LoVo (cell line): ENCODE measurements around the gene SMC3.

Experiments
- DNase-seq: peaks from one replicate; pipeline ENCODE4 v3.0.0-alpha.2; 2016; ENCODE audit warnings: low spot score

The SMC3 gene

DNA sequence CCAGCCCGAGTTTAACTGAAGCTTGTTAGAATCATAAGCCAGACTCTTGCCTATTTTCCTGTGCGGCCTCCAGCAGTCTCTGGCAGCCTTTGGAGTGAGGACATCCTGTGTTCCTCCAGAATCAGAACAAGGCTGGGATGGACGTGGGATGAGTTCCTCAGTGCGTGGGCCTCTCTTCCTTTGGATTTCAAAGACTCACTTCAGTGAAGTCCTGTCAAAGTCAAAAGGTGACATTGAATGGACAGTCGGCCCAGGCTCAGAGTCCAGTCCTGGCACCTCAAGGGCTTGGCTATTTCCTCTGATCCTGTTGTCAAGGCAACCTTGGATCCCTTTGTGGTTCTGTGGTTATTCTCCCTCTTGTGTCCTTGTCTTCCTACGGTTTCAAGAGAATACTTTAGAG, 21.4 kb upstream of the SMC3 start:
- DNase-seq, result no peak

DNA sequence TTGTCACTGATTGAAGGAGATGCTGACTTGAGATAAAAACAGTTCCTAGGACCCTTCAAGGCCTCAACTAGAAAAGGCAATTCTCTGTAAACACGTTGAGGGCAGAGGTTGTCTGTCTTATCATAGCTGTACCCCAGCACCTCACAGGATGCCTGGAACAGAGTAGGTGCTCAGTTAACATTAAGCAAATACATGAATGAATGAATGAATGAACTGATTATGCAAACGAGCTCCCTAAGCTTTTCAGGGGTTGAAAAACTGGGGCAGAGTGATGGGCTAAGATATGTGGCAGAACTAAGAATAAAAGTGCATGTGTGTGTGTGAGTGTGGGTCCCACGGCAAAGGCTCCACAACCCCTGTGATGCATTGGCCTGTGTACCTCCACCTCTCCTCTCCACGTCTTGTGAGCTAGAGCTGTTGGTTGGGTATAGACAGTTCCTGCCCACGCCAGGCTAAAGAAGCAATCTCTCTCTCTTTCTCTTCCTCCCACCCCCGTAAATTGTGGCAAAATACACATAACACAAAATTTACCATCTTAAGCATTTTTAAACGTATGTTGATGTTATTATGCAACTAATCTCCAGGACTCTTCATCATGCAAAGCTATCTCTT, 20.9 kb upstream of the SMC3 start:
- no peak for DNase-seq

DNA sequence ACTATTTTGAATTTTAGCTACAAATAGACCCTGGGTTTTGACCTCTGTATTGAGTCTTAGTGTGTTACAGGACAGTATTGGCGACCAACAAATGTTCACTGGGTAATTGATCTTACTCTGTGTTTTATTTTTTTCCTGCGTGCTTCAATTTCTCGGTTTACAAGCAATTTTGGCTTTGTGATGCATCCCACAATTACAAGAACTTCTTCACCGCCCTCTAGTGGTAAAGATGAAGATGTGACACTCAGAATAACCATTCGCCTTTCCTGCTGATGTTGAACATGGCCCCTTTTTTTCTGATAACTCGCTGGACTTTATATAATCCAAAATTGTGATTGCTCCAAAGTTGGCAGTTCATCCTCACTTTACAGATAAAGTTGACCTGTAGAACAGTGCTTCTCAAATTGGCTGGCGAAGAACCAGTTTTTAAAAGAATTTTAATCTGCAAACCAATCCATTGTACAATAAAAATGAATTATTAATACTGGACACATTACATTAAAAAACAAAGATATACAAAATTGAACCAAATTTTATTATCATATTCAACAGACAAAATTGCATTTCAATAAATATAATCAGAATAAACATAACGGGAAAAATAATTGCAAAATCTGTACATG, 20.2 kb upstream of the SMC3 start:
- peak; percentile 86 for DNase-seq

DNA sequence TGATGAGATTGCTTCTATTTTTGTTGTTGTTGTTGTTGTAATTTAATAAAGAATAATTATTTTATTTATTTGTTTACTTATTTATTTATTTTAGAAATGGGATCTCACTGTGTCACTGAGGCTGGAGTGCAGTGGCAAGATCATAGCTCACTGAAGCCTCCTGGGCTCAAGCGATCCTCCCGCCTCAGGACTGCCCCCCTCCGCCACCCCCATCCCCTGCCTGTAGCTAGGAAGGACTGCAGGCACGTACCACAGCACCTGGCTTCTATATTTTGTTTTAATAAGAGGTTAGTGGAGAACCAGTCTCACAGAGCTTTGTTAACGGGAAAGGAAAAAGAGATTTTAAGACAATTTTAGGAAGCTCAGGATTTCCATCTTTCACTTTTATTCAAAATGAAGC, 19.5 kb upstream of the SMC3 start:
- DNase-seq, result no peak

DNA sequence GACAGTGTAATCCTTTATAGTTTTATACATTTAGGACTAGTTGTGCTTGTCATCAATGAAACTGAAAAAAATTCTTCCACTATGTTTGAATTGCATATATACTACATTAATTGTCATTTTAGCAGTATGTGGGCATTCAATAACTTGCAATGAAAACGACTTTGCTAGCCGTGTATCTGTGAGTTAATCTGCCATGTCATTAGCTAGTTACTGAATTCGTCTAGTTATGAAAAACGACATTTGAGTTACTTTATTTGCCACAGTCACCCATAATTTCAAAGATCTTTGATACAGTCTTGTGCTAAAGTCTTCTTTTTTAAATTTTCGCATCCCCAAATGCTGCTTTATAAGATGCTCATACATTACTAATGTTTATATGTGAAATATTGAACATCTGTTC, 18.3 kb upstream of the SMC3 start:
- DNase-seq, result no peak

DNA sequence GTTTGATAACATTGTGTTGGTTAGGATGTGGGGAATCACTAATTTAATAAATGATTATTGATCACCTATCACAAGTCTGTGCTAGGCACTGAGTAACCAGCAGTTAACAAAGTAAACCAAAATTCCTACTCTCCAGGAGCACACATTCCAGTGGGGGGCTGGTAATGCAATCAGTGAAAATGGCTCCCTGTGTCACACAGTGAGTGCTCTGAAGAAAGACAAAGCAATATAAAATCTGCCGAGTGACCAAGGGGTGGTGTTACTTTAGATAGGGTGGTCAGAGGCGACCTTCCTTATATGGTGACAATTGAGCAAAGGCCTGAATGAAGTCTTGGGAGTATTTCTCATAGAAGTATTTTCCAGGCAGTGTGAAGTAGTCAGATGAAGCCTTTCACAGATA, 13.6 kb upstream of the SMC3 start:
- DNase-seq, result no peak

DNA sequence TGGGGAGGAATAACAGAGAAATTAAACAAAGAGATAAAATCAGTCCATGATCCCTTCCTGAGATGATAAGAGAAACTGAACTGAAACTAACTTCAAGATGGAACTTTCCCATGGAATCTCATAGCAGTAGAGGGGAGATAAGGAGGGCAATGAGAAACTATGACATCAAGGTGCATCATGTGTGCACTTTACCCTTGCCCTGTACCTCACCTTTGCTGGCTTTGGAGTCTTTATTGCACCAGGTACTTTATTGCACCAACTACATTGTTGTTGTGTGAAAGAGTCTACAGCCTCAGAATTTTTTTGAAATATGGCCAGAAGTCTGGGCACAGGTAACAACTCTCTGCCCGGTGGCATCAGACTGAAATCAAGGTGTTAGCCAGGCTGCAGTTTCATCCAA, 11.2 kb upstream of the SMC3 start:
- peak; percentile 21 for DNase-seq

DNA sequence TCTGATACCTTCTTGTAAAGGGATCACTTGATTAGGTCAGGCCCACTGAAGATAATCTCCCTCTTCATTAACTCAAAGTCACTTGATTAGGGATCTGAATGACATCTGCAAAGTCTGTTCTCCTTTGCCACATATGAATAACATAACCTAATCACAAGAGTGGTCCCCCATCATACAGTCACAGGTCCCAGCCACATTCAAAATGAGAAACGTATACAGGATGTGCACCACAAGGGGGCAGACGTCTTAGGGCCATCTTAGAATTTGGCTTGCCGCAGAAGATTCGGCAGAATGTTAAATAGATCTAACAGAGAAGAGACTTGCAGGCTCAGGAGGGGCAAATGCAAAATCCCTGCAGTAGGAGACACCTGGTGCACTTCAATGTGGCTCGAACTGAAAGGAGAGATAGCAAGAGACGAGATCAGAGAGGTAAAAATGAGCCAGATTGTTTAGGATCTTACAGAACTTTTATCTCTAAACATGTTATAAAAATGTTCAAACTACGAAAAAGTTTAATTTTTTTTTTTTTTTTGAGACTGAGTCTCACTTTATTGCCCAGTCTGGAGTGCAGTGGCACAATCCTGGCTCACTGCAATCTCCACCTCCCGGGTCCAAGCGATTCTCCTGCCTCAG, 10.4 kb upstream of the SMC3 start:
- peak; percentile 33 for DNase-seq

DNA sequence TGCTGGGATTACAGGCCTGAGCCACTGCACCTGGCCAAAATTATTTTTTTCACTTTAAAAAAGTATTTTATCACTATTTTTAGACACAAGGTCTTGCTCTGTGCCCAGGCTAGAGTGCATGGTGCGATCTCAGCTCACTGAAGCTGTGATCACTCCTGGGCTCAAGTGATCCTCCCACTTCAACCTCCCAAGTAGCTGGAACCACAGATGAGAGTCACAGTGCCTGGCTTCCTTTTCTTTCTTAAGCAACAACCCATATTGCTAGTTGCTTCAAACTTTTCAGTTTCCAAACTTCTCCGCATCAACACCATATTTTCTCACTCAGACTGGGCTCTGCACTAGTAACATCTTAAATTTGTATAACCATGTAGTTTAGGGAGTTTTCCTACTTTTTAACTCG, 9.5 kb upstream of the SMC3 start:
- DNase-seq, result no peak

DNA sequence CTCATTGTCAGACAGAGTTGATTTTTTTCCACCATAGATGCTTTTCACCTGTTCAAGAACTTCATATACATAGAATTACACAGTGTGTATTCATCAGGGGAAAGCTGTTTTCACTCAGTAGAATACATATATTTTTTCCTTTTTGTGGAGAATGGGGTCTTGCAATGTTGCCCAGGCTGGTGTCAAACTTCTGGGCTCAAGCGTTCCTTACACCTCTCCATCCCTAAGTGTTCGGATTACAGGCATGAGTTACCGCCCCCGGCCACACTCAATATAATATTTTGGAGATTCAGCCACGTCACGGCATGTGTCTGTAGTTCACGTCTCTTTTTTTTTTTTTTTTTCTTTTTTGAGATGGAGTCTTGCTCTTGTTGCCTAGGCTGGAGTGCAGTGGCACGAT, 7.5 kb upstream of the SMC3 start:
- no peak for DNase-seq

DNA sequence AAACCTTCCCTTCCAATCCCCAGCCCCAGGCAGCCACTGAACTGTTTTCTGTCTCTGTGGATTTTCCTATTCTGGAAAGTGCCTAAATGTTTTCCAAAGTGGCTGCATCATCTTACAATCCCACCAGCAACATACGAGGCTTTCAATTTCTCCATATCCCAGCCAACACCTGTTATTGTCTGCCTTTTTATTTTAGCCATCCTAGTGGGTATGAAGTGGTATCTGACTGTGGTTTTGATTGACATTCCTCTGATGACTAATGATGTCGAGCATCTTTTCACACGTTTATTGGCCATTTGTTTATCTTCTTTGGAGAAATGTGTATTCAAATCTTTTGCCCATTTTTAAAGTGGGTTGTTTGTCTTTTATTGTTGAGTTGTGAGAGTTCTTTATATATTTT, 6.2 kb upstream of the SMC3 start:
- no peak for DNase-seq

DNA sequence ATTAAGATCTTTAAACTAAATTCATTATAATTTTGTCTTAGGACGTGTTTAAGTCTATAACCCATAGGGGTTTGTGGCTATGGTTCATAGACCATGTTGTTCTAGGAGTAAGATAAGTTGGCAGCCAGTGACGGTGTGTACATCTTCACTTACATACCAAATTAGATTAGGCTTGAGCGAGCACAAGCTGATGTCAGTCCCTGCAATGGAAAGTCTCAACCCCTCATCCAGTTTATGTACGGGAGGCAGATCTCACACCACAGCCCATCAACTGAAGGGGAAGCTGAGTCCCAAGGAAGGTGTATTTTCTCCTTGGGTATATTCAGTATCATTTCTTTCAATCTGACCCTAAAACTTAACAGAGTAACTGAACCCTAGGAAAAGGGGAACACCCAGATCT, 5.1 kb upstream of the SMC3 start:
- no peak for DNase-seq

DNA sequence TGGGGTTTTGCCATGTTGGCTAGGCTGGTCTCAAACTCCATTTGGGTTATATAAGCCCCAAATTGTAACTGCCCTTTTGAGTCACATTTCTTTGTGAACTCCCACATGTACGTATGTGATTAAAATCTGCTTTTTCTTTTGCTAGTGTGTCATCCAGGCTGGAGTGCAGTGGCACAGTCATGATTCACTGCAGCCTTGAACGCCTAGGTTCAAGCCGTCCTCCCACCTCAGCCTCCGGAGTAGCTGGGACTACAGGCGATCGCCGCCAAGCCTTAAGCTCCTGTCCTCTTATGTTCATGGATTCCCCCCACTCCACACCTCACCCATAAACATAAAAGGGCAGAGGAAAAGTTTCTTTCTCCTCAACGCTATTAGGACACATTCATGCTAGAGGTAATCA, 4.4 kb upstream of the SMC3 start:
- no peak for DNase-seq

DNA sequence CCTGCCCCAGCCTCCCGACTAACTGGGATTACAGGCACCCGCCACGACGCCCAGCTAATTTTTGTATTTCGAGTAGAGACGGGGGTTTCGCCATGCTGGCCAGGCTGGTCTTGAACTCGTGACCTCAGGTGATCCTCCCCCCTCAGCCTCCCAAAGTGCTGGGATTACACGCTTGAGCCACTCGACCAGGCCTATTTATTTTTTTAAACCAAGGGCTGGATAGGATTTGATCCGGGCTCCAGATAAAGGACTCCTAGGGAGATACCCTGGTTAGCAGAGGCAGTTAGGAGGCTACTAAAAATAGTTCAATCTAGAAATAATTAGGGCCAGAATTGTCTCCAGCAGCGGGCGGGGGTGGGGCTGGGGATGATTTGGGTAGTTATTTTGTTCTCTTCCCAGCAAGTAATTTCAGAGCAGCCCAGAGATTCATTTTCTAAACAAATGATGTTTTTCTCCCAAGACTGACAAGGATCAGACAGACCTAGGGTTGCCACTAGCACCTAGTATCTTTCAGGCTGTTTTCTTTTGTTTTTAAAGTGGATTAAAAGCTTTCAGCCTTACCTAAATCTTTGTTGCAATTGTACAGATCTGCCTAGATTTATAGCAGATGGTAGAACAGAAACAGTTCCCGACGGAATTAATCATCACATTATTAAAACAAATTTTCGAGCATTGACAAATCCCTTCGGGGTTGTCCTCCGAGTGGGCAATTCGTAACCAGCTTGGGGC, 859 bp upstream of the SMC3 start:
- DNase-seq, result no peak

DNA sequence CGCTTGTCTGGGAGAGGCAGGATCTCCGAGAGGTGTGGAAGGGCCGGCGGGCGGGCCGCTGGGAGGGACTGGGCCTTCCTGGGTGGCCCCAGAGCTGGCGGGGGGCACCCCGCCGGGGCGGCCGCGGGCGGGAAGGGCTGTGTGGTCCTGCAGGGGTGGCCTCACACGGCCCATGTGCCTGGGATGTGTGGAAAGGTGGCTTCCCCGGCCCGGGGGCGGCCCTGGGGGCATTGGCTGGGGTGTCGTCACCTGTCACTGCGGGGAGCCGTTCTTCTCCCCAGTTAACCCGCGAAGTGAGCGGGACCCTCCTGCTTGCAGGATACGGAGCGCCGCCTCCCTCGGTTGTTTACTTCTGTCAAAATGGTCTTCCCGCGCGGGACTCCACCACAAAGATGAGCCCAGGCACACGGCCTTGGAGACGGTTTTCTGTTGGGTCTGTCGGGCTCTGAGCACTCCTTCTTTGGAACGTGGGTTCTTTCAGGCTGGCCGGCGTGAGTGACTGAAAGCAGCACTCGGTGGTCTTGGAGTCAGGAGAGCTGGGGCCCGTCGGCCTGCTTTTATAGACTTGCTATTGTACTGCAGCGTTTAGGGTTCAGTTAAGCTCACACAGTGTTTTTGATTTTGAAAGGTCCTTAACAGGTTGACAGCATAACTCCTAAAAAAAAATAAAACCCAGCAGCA, 700 bp downstream of the SMC3 start:
- DNase-seq, result peak; percentile 14

DNA sequence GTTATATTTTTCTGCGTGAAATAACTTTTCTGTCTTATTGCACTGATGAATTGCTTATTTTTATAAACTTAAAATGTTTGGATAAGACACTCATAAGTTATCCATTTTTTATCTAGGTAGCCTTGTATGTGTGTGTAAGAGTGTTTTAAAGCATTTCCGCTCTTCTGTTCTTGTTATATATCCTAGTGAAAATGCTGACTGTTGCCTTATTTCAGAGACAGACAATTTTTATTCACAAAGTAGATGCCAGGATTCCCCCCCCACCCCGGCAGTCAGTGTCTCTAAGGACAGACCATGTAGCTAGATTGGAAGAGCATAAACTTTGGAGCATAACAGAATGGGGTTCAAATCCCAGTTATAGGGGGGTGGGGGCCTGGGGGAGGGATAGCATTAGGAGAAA, 1.6 kb downstream of the SMC3 start:
- no peak for DNase-seq

DNA sequence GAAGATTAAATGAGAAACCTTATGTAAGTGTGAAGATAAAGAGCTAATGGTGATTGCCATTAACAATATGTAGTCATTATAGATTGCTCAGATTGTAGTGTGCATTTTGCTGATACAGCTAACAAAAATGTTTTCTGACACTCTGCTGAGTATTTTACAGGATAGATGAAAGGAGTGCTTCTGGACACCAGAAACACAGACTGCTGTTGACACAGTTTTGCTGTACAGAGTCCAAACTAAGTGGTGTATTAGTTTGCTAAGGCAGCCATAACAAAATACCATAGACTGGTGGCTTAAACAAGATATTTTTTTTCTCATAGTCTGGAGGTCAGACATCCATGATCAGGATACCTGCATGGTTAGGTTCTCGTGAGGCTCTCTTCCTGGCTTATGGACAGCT, 2.2 kb downstream of the SMC3 start:
- DNase-seq, result no peak

DNA sequence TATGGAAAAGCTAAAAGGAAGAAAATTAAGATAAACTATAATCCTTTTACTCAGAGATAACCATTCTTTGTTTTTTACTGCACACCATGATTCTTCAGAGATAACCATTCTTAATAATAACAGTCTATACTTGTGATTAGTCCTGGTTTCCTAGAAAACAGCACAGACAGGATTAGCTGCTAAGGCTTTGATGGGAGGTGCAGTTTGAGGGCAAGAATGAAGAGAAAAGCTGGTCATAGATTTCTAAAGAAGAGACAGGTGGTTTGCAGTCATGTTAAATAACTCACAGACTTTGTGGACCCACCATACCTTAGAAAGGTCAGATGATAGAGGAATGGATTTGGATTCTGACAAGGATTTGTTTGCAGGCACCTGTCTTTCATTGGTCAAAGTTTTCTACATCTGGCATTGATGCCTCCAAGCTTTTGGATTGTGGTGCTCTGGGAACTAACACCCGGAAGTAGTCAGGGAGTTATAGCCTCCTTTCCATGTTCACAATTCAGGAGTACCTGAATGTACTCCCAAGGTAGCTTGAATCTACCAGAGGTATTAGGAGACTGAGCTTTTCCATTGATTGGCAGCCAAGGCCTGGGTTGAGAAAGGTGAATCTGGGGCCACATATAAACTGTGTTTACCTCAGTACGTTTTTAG, 3.7 kb downstream of the SMC3 start:
- DNase-seq, result no peak

DNA sequence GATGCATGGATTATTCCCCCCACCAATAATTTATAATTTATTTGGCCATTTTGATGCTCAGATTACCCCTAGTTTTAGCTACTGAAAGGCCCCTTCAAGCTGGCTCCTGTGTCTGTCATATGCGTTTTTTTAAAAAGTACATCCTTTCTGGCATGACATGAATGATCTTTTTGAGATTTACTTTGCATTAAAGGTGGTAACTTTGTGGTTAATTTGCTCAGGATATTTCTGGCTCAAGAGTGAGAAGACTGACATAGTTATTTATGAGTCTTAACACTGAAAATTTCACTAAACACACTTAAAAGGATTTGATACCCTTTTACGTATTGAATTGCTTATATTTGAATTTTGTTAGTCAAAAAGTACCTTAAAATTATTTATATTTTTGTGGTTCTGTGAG, 5.4 kb downstream of the SMC3 start:
- DNase-seq, result no peak

DNA sequence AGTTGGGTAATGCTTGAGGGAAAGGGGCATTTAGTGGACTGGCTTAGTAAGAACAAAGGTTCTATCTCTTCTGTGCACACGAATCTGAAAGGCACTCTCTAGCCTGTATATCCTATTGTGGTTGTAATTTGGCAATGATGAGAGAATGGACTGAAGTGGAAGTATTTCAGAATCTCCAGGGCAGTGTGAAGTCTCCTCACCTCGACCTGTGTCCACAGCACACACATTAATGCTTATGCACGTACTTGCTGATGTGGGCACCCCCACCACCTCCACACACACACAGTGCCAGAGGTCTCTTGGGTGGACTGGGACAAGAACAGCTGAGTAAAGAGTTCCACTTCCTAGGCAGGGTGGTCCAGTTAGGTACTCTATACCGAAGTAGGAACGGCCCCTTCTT, 6.9 kb downstream of the SMC3 start:
- no peak for DNase-seq

DNA sequence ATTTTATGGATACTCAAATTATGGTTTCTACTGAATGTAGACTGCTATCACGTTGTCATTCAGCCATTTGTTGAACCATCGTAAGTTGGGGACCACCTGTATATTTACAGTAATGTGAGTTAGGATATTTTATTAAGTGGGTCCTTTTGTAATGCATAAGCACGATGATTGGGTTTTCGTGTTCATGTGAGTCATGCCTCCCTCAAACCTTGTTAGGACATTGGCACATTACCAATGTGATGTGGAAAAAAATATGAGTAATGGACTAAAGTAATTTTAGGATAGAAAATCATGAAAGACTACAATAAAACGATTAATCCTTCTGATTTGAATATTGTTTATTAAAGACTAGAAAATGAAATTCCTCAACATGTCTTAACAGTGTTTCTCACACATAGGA, 8.7 kb downstream of the SMC3 start:
- DNase-seq, result no peak

DNA sequence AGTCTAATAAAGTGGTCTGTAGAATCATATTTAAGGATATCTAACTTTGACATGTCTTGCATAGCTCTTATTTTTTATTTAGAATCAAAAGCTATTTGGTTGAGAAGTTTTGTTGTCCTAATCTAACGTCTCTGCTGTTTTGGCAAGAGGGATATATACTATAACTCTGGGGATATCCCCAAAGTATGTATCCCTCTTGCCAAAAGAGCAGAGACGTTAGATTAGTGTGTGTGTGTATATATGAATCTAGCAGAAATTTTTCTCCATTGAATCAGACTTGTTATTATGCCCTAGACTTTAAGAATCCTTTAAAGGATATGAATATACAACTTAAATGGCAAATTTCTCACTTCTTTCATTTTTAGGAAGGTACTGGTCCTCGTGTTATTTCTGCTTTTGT, 9.6 kb downstream of the SMC3 start:
- DNase-seq, result no peak
